ENCODE results near the gene HELZ. TPM values are rescaled to one million over a fixed set of nuclear protein-coding genes. Genes with fewer than 3 reads are reported as not detected.
"Not testable (repeated sequence)": the region's sequence is repeated elsewhere in the genome, so short reads cannot be mapped to it uniquely, and the experiment has no call there.

Gene HELZ
- polyA plus RNA-seq, 2 donors, result 2.1 to 3.9 TPM

- no peak overlapping the region for H3K4me3 ChIP-seq (ENCODE audit: low read depth in 1 of 2, low read length in 2 of 2)
- WGBS, 2 donors, result 85 to 91% methylated on average over 7 of the region's 7 CpGs
- H3K27ac ChIP-seq (ENCODE audit: low read depth in 2 of 2, low read length in 1 of 2), result no peak overlapping the region
- H3K4me1 ChIP-seq (ENCODE audit: control insufficient read depth in 2 of 2, insufficient read depth in 2 of 2, low read length in 1 of 2), result no peaks in the 10 kb centered on the region
- no peaks in the 10 kb centered on the region for H3K36me3 ChIP-seq (ENCODE audit: control insufficient read depth in 2 of 2, insufficient read depth in 2 of 2, low read length in 1 of 2)
- no peaks in the 10 kb centered on the region for H3K27me3 ChIP-seq (ENCODE audit: control insufficient read depth in 1 of 2, insufficient read depth in 2 of 2, low read length in 2 of 2)
- H3K9me3 ChIP-seq (ENCODE audit: control insufficient read depth in 2 of 2, insufficient read depth in 1 of 2, low read depth in 1 of 2, low read length in 1 of 2), result no peaks in the 10 kb centered on the region
Measured at GRCh38 chr17:67266496-67266895, 21.5 kb upstream of the HELZ start.

DNA sequence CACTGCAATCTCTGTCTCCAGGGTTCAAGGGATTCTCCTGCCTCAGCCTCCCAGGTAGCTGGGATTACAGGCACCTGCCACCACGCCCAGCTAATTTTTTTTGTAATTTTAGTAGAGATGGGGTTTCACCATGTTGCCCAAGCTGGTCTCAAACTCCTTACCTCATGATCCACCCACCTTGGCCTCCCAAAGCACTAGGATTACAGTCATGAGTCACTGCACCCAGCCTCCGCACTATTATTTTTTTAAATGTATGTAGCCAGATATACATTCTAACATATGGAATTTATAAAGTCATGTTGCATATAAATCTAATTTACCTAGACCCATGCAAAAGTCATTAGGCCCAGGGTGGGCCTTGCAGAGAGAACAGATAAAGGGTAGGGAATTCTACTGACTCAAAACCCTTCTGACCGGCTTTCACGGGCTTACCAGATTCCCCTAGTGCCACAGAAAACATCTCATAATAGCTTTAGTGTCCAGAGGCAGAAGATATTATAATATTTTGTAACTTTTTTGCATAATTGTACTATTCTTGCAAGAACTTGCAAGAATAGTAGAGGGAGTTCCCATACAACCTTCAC is 20.5 kb upstream of the HELZ start:
- no peak overlapping the region for H3K4me3 ChIP-seq (ENCODE audit: low read depth in 1 of 2, low read length in 2 of 2)
- H3K36me3 ChIP-seq (ENCODE audit: control insufficient read depth in 2 of 2, insufficient read depth in 2 of 2, low read length in 1 of 2), result no peaks in the 10 kb centered on the region
- H3K9me3 ChIP-seq (ENCODE audit: control insufficient read depth in 2 of 2, insufficient read depth in 1 of 2, low read depth in 1 of 2, low read length in 1 of 2), result no peaks in the 10 kb centered on the region
- 89 to 91% methylated on average over 4 of the region's 4 CpGs for WGBS, 2 donors
- no peaks in the 10 kb centered on the region for H3K27me3 ChIP-seq (ENCODE audit: control insufficient read depth in 1 of 2, insufficient read depth in 2 of 2, low read length in 2 of 2)
- H3K27ac ChIP-seq (ENCODE audit: low read depth in 2 of 2, low read length in 1 of 2), result no peak overlapping the region
- H3K4me1 ChIP-seq (ENCODE audit: control insufficient read depth in 2 of 2, insufficient read depth in 2 of 2, low read length in 1 of 2), result no peaks in the 10 kb centered on the region

DNA sequence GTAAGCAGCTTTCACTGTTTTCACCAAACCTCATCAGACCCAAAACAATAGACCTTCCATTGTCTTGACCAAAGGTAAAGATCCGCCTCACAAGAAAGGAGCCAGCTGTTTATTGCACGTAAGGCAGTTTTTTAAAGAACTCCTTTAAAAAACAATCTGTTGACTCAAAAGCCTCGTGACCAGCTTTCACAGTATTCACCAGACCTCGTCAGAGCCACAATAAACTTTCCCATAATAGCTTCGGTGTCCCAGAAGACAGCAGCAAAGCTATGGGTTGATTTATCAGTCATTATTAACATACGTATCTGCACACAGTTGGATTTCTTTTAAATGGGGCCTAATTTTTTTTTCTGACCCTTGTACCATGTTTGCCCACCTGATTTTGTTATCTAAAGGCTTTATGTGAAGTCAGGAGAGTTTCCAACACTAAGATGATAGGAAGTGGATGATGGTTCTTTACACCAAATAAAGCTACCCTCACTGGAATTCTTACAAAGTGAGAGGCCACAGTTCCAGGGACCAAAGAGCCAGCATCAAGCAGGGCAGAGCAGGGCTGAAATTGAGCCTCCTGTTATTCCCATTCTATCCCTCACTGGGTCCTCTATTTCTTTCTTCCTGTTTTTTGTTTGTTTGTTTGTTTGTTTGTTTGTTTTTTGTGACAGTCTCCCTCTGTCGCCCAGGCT is 17.6 kb upstream of the HELZ start:
- H3K4me1 ChIP-seq (ENCODE audit: control insufficient read depth in 2 of 2, insufficient read depth in 2 of 2, low read length in 1 of 2), result no peaks in the 10 kb centered on the region
- WGBS, 2 donors, result 77 to 85% methylated on average over 7 of the region's 7 CpGs
- no peak overlapping the region for H3K27ac ChIP-seq (ENCODE audit: low read depth in 2 of 2, low read length in 1 of 2)
- no peak overlapping the region for H3K4me3 ChIP-seq (ENCODE audit: low read depth in 1 of 2, low read length in 2 of 2)
- no peaks in the 10 kb centered on the region for H3K36me3 ChIP-seq (ENCODE audit: control insufficient read depth in 2 of 2, insufficient read depth in 2 of 2, low read length in 1 of 2)
- H3K9me3 ChIP-seq (ENCODE audit: control insufficient read depth in 2 of 2, insufficient read depth in 1 of 2, low read depth in 1 of 2, low read length in 1 of 2), result no peaks in the 10 kb centered on the region
- H3K27me3 ChIP-seq (ENCODE audit: control insufficient read depth in 1 of 2, insufficient read depth in 2 of 2, low read length in 2 of 2), result no peaks in the 10 kb centered on the region

DNA sequence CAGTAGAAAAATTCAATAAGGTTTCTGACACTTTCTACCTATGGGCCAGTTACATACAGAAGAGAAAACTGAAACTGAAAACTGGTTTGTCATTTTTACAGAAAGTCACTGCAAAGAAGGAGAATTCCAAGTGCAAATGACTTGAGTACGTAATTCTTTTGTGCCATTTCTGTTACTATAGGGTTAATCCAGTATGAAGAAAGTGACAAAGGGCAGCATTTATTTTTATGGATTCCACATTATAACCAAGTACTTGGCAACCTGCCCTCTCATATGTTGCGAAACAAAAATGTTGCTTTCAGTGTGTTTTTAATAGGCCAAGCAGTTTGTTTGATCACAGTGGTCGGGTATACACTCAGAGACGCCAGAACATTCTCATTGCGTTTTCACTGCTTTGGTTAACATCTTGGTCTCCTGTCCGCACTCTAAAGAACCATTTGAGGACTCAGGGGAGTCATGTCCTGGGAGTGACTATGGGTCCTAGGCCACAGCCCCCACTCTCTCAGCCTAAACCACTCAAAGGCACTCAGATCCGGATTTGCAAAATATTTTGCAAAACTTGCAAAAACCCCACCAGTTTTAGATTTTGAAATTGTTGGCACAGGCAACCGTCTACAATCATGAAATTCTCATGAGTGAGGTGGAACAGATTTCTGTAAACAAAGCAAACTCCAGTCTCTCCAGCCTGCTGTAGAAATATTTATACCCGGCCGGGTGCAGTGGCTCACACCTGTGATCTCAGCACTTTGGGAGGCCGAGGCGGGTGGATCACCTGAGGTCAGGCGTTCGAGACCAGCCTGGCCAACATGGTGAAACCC is 15.4 kb upstream of the HELZ start:
- Histone ChIP-seq H3K36me3 (ENCODE audit: control insufficient read depth in 2 of 2, insufficient read depth in 2 of 2, low read length in 1 of 2) (no peaks in the 10 kb centered on the region), H3K27ac (ENCODE audit: low read depth in 2 of 2, low read length in 1 of 2) (no peak overlapping the region), H3K27me3 (ENCODE audit: control insufficient read depth in 1 of 2, insufficient read depth in 2 of 2, low read length in 2 of 2) (no peaks in the 10 kb centered on the region), H3K4me3 (ENCODE audit: low read depth in 1 of 2, low read length in 2 of 2) (no peak overlapping the region), H3K9me3 (ENCODE audit: control insufficient read depth in 2 of 2, insufficient read depth in 1 of 2, low read depth in 1 of 2, low read length in 1 of 2) (peaks cover 0 to 3% of the 10 kb centered on the region in 2 donors), H3K4me1 (ENCODE audit: control insufficient read depth in 2 of 2, insufficient read depth in 2 of 2, low read length in 1 of 2) (no peaks in the 10 kb centered on the region)
- WGBS, 2 donors, result 52 to 54% methylated on average over 14 of the region's 14 CpGs

DNA sequence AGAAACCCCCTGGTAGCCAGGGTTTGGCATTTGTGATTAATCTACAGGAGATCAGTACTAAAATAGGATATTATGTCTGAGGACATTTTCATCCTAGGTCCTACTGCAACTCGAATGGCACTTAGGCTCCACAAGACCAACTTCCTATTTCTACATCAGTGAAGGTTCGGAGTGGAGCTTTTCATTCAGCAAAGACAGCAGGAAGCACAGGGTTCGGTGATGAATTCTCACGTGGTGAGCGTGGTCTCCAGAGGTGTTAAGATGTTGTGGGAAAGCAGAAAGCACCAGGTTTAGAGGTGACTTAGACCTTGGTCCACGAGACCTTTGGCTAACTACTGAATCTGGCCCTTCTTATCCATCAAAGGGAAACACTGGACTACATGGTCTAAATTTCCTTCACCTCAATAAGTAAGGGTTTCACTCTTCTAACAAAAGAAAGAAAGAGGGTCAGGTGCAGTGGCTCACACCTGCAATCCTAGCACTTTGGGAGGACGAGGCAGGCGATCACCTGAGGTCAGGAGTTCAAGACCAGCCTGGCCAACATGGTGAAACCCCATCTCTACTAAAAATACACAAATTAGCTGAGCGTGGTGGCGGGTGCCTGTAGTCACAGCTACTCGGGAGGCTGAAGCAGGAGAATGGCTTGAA is 13.9 kb upstream of the HELZ start:
- no peaks in the 10 kb centered on the region for H3K27me3 ChIP-seq (ENCODE audit: control insufficient read depth in 1 of 2, insufficient read depth in 2 of 2, low read length in 2 of 2)
- no peak overlapping the region for H3K4me3 ChIP-seq (ENCODE audit: low read depth in 1 of 2, low read length in 2 of 2)
- 80 to 83% methylated on average over 11 of the region's 11 CpGs for WGBS, 2 donors
- no peak overlapping the region for H3K27ac ChIP-seq (ENCODE audit: low read depth in 2 of 2, low read length in 1 of 2)
- peaks cover 0 to 3% of the 10 kb centered on the region in 2 donors for H3K9me3 ChIP-seq (ENCODE audit: control insufficient read depth in 2 of 2, insufficient read depth in 1 of 2, low read depth in 1 of 2, low read length in 1 of 2)
- no peaks in the 10 kb centered on the region for H3K4me1 ChIP-seq (ENCODE audit: control insufficient read depth in 2 of 2, insufficient read depth in 2 of 2, low read length in 1 of 2)
- H3K36me3 ChIP-seq (ENCODE audit: control insufficient read depth in 2 of 2, insufficient read depth in 2 of 2, low read length in 1 of 2), result no peaks in the 10 kb centered on the region

- Histone ChIP-seq H3K9me3 (ENCODE audit: control insufficient read depth in 2 of 2, insufficient read depth in 1 of 2, low read depth in 1 of 2, low read length in 1 of 2) (peaks cover 0 to 3% of the 10 kb centered on the region in 2 donors), H3K27ac (ENCODE audit: low read depth in 2 of 2, low read length in 1 of 2) (no peak overlapping the region), H3K36me3 (ENCODE audit: control insufficient read depth in 2 of 2, insufficient read depth in 2 of 2, low read length in 1 of 2) (no peaks in the 10 kb centered on the region), H3K4me1 (ENCODE audit: control insufficient read depth in 2 of 2, insufficient read depth in 2 of 2, low read length in 1 of 2) (no peaks in the 10 kb centered on the region), H3K27me3 (ENCODE audit: control insufficient read depth in 1 of 2, insufficient read depth in 2 of 2, low read length in 2 of 2) (no peaks in the 10 kb centered on the region), H3K4me3 (ENCODE audit: low read depth in 1 of 2, low read length in 2 of 2) (no peak overlapping the region)
- 93 to 95% methylated on average over 5 of the region's 5 CpGs for WGBS, 2 donors
Measured at GRCh38 chr17:67256075-67256732, 11.2 kb upstream of the HELZ start.

DNA sequence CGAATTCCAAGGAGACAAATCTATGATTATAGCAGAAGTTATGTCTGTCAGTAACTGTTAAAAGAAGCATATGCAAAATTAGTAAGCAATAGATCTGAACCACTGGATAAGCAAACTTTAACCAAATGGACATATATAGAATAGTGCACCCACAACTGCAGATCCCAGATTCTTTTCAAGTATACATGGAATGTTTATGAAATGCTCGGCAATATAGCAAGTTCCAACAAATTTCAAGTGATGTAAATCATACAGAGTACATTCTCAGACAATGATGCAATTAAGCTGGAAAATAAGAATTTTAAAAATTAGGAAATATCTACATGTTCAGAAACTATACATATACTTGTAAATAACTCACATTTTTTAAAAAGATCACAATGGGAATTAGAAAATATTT is 8.4 kb upstream of the HELZ start:
- Histone ChIP-seq H3K36me3 (ENCODE audit: control insufficient read depth in 2 of 2, insufficient read depth in 2 of 2, low read length in 1 of 2) (no peaks in the 10 kb centered on the region), H3K27me3 (ENCODE audit: control insufficient read depth in 1 of 2, insufficient read depth in 2 of 2, low read length in 2 of 2) (no peaks in the 10 kb centered on the region), H3K4me3 (ENCODE audit: low read depth in 1 of 2, low read length in 2 of 2) (no peak overlapping the region), H3K27ac (ENCODE audit: low read depth in 2 of 2, low read length in 1 of 2) (no peak overlapping the region), H3K9me3 (ENCODE audit: control insufficient read depth in 2 of 2, insufficient read depth in 1 of 2, low read depth in 1 of 2, low read length in 1 of 2) (peaks cover 0 to 3% of the 10 kb centered on the region in 2 donors), H3K4me1 (ENCODE audit: control insufficient read depth in 2 of 2, insufficient read depth in 2 of 2, low read length in 1 of 2) (no peaks in the 10 kb centered on the region)
- 51 to 68% methylated on average over 2 of the region's 2 CpGs for WGBS, 2 donors

- H3K27ac ChIP-seq (ENCODE audit: low read depth in 2 of 2, low read length in 1 of 2); H3K27me3 ChIP-seq (ENCODE audit: control insufficient read depth in 1 of 2, insufficient read depth in 2 of 2, low read length in 2 of 2); H3K36me3 ChIP-seq (ENCODE audit: control insufficient read depth in 2 of 2, insufficient read depth in 2 of 2, low read length in 1 of 2); H3K9me3 ChIP-seq (ENCODE audit: control insufficient read depth in 2 of 2, insufficient read depth in 1 of 2, low read depth in 1 of 2, low read length in 1 of 2); H3K4me3 ChIP-seq (ENCODE audit: low read depth in 1 of 2, low read length in 2 of 2); H3K4me1 ChIP-seq (ENCODE audit: control insufficient read depth in 2 of 2, insufficient read depth in 2 of 2, low read length in 1 of 2): not testable (repeated sequence)
- WGBS, 2 donors, result 83% methylated on average over 4 of the region's 4 CpGs
Measured at GRCh38 chr17:67251586-67251985, 6.6 kb upstream of the HELZ start.

DNA sequence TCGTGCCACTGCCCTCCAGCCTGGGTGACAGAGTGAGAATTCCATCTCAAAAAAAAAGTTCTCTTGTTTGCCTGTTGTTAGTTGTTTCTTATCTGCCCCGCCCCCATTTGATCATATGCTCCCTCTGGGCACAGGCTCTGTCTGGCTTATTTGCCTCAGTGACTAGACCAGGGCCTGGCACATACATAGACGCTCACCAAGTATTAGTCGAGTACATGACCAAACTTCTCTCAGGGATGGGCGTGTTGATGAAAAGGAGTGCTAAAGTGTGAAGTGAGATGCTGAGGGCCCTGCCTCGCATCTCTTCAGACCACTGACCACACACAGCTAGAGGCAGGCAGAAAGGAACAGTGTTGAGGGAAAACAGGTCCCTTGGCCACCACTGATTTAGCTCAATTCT is 3.3 kb upstream of the HELZ start:
- H3K27me3 ChIP-seq (ENCODE audit: control insufficient read depth in 1 of 2, insufficient read depth in 2 of 2, low read length in 2 of 2), result no peaks in the 10 kb centered on the region
- WGBS, 2 donors, result 76 to 82% methylated on average over 6 of the region's 6 CpGs
- H3K4me1 ChIP-seq (ENCODE audit: control insufficient read depth in 2 of 2, insufficient read depth in 2 of 2, low read length in 1 of 2), result no peaks in the 10 kb centered on the region
- no peak overlapping the region for H3K4me3 ChIP-seq (ENCODE audit: low read depth in 1 of 2, low read length in 2 of 2)
- no peaks in the 10 kb centered on the region for H3K36me3 ChIP-seq (ENCODE audit: control insufficient read depth in 2 of 2, insufficient read depth in 2 of 2, low read length in 1 of 2)
- H3K9me3 ChIP-seq (ENCODE audit: control insufficient read depth in 2 of 2, insufficient read depth in 1 of 2, low read depth in 1 of 2, low read length in 1 of 2), result no peaks in the 10 kb centered on the region
- no peak overlapping the region for H3K27ac ChIP-seq (ENCODE audit: low read depth in 2 of 2, low read length in 1 of 2)

All from esophagus (tissue), 2 donors.